Testis (tissue), 3 donors: ENCODE results near the gene PLIN4. TPM values are rescaled to one million over a fixed set of nuclear protein-coding genes. Genes with fewer than 3 reads are reported as not detected.

Experiments
- DNase-seq: peaks from one replicate; pipeline ENCODE4 v3.0.0-alpha.2; 2019
- H3K27ac ChIP-seq, 2 donors: fragments of 200-600 bp; sonication (generic); one replicate each; pipeline ENCODE4 v1.5.1; 2019
- H3K27me3 ChIP-seq: fragments of 200-600 bp; sonication (generic); one replicate; pipeline ENCODE4 v1.5.1; 2019
- H3K36me3 ChIP-seq: fragments of 200-600 bp; sonication (generic); one replicate; pipeline ENCODE4 v1.5.1; 2017; ENCODE audit warnings: low read depth; ENCODE audit errors: missing control alignments
- H3K4me1 ChIP-seq: fragments of 200-600 bp; sonication (generic); one replicate; pipeline ENCODE4 v1.5.1; 2019
- H3K4me3 ChIP-seq, 2 donors: fragments of 200-600 bp; sonication (generic); one replicate each; pipeline ENCODE4 v1.5.1; 2017 to 2019
- H3K9me3 ChIP-seq: fragments of 200-600 bp; sonication (generic); one replicate; pipeline ENCODE4 v1.5.1; 2017
- CTCF ChIP-seq, 3 experiments: fragments of 450-650 bp in 2 of 3; fragments of 200-600 bp in 1 of 3; sonication (generic) in 1 of 3; IDR thresholded peaks; one replicate each; pipeline ENCODE4 v1.5.1; 2016 to 2019; ENCODE audit warnings: antibody characterized with exemption in 3 of 3, mild to moderate bottlenecking in 2 of 3, moderate library complexity in 1 of 3
- POLR2A ChIP-seq: fragments of 450-650 bp; IDR thresholded peaks from one replicate; pipeline ENCODE4 v1.6.1; 2017; ENCODE audit warnings: antibody characterized with exemption, mild to moderate bottlenecking, moderate library complexity
- WGBS, 2 donors: methylation state at CpG; one replicate each; pipeline ENCODE4 v1.1.5; 2018; 5-methylcytosine and 5-hydroxymethylcytosine counted together
- intact Hi-C: fragments of 100-400 bp; cut with DNase I; formaldehyde crosslinking; loops from one replicate; pipeline ENCODE4 v1.15.1; 2023; ENCODE audit warnings: low total_unique reads
- polyA plus RNA-seq: library from polyadenylated mRNA; stranded (reverse); fragments of 350-450 nt; fragmentation: Illumina TruSeq; extraction: RNeasy Lipid Tissue Mini Kit (QIAGEN cat#74804); gene quantifications from one replicate; pipeline ENCODE4 v1.2.3, GENCODE V29; 2014; ENCODE audit warnings: low read depth, low replicate concordance; ENCODE audit not compliant: insufficient read depth
- total RNA-seq, 2 donors: library from RNA; depleted of rRNA; stranded (reverse); fragments of >200 nt; gene quantifications; one replicate each; pipeline ENCODE4 v1.2.3, GENCODE V29; 2016

The PLIN4 gene
- total and polyA plus RNA-seq, 3 donors from 2014 or later = 2.8 to 4.0 (median 3.7) TPM

- Histone ChIP-seq H3K4me3 (no peak overlapping the region), H3K4me1 (peaks cover 10% of the 10 kb centered on the region), H3K36me3 (no peaks in the 10 kb centered on the region), H3K9me3 (no peaks in the 10 kb centered on the region), H3K27me3 (no peaks in the 10 kb centered on the region), H3K27ac (no peak overlapping the region)
- no peak for TF ChIP-seq POLR2A
- TF ChIP-seq CTCF (IDR thresholded peaks at IDR 0.05) = no peak
- DNase-seq = no peak
- intact Hi-C loops = no loop called here
- WGBS, 2 donors = 79 to 80% methylated on average over 11 of the region's 11 CpGs
Measured at GRCh38 chr19:4521170-4521887, 3.0 kb upstream of the PLIN4 start.

- no peak overlapping the region for H3K4me3 ChIP-seq
- WGBS, 2 donors = 86 to 88% methylated on average over 9 of the region's 9 CpGs
- no peak overlapping the region for H3K27ac ChIP-seq
Measured at GRCh38 chr19:4519521-4520277, 1.4 kb upstream of the PLIN4 start.

GRCh38 chr19:4519172-4519496 lies 848 bp upstream of the PLIN4 start:
- peaks cover 10% of the 10 kb centered on the region for H3K4me1 ChIP-seq

More at GRCh38 chr19:4519521-4520277, 1.4 kb upstream of the PLIN4 start:
- intact Hi-C loops = no loop called here
- TF ChIP-seq CTCF (IDR thresholded peaks at IDR 0.05) = no peak
- TF ChIP-seq POLR2A = no peak
- Histone ChIP-seq H3K4me1 (peaks cover 10% of the 10 kb centered on the region), H3K9me3 (no peaks in the 10 kb centered on the region), H3K27me3 (no peaks in the 10 kb centered on the region), H3K36me3 (no peaks in the 10 kb centered on the region)
- no peak for DNase-seq

GRCh38 chr19:4517451-4518057 lies 732 bp downstream of the PLIN4 start:
- WGBS, 2 donors = 82 to 90% methylated on average over 9 to 24 of the region's 24 CpGs
- TF ChIP-seq CTCF (IDR thresholded peaks at IDR 0.05) (no peak), POLR2A (no peak)
- H3K4me3 ChIP-seq = no peak overlapping the region
- intact Hi-C loops = no loop called here
- H3K36me3 ChIP-seq = no peaks in the 10 kb centered on the region
- H3K27me3 ChIP-seq = no peaks in the 10 kb centered on the region
- H3K27ac ChIP-seq = no peak overlapping the region
- H3K4me1 ChIP-seq = peaks cover 10% of the 10 kb centered on the region
- no peak for DNase-seq
- no peaks in the 10 kb centered on the region for H3K9me3 ChIP-seq

More at GRCh38 chr19:4519172-4519496, 848 bp upstream of the PLIN4 start:
- no peak overlapping the region for H3K4me3 ChIP-seq
- 89 to 92% methylated on average over 3 to 6 of the region's 6 CpGs for WGBS, 2 donors
- no peak overlapping the region for H3K27ac ChIP-seq
- intact Hi-C loops = no loop called here
- H3K36me3 ChIP-seq = no peaks in the 10 kb centered on the region
- DNase-seq = no peak
- H3K9me3 ChIP-seq = no peaks in the 10 kb centered on the region
- no peaks in the 10 kb centered on the region for H3K27me3 ChIP-seq
- TF ChIP-seq CTCF (IDR thresholded peaks at IDR 0.05) = no peak
- TF ChIP-seq POLR2A = no peak
